ENCODE results near the gene ABCA13. TPM values are rescaled to one million over a fixed set of nuclear protein-coding genes. Genes with fewer than 3 reads are reported as not detected.

Gene ABCA13
- total RNA-seq, 3 donors from 2014 or later (not counting 1 experiment from before 2014, with no cell fraction given): 0.05 to 0.09 TPM; not detected in 1

- DNase-seq (no peak), ATAC-seq (no peak)
- Histone ChIP-seq H3K36me3 (ENCODE audit: control insufficient read depth, insufficient read depth, low read length) (no peaks in the 10 kb centered on the region), H3K27ac (ENCODE audit: low read length) (no peak overlapping the region), H3K4me3 (ENCODE audit: low read length) (no peak overlapping the region), H3K9me3 (ENCODE audit: control insufficient read depth, insufficient read depth, low read length) (no peaks in the 10 kb centered on the region), H3K4me1 (ENCODE audit: control insufficient read depth, insufficient read depth, low read length) (no peaks in the 10 kb centered on the region), H3K27me3 (ENCODE audit: control insufficient read depth, insufficient read depth, low read length) (no peaks in the 10 kb centered on the region)
- no peak overlapping the region for H3K4me3 Mint-ChIP-seq
- no peaks in the 10 kb centered on the region for H3K27me3 Mint-ChIP-seq (ENCODE audit: low read depth in 2 of 2)
- intact Hi-C loops (cut with micrococcal nuclease): no loop called here
- TF ChIP-seq CTCF (IDR thresholded peaks at IDR 0.05): no peak
- WGBS (ENCODE audit: insufficient coverage): 76% methylated on average over 1 of the region's 3 CpGs
- H3K27ac Mint-ChIP-seq: no peak overlapping the region
- no peaks in the 10 kb centered on the region for H3K4me1 Mint-ChIP-seq
- no peaks in the 10 kb centered on the region for H3K36me3 Mint-ChIP-seq
- peaks cover 3 to 9% of the 10 kb centered on the region in 2 donors for H3K9me3 Mint-ChIP-seq
These were observed 354.8 kb downstream of the ABCA13 start for GRCh38 chr7:48525736-48526732.

- Mint-ChIP-seq H3K4me3 (no peak overlapping the region), H3K27ac (no peak overlapping the region), H3K27me3 (ENCODE audit: low read depth in 2 of 2) (no peaks in the 10 kb centered on the region), H3K36me3 (no peaks in the 10 kb centered on the region), H3K4me1 (no peaks in the 10 kb centered on the region), H3K9me3 (peaks cover 11 to 15% of the 10 kb centered on the region in 2 donors)
- no peaks in the 10 kb centered on the region for H3K9me3 ChIP-seq (ENCODE audit: control insufficient read depth, insufficient read depth, low read length)
- TF ChIP-seq CTCF (IDR thresholded peaks at IDR 0.05): no peak
- intact Hi-C loops (cut with micrococcal nuclease): no loop called here
- H3K36me3 ChIP-seq (ENCODE audit: control insufficient read depth, insufficient read depth, low read length): no peaks in the 10 kb centered on the region
- no peak overlapping the region for H3K4me3 ChIP-seq (ENCODE audit: low read length)
- no peak overlapping the region for H3K27ac ChIP-seq (ENCODE audit: low read length)
- H3K27me3 ChIP-seq (ENCODE audit: control insufficient read depth, insufficient read depth, low read length): no peaks in the 10 kb centered on the region
- DNase-seq (no peak), ATAC-seq (no peak)
- no peaks in the 10 kb centered on the region for H3K4me1 ChIP-seq (ENCODE audit: control insufficient read depth, insufficient read depth, low read length)
- WGBS (ENCODE audit: insufficient coverage): 58% methylated on average over 1 of the region's 1 CpG
These were observed 357.4 kb downstream of the ABCA13 start for GRCh38 chr7:48528646-48529045.

- intact Hi-C loops (cut with micrococcal nuclease): no loop called here
- 83% methylated on average over 2 of the region's 2 CpGs for WGBS (ENCODE audit: insufficient coverage)
- H3K4me3 ChIP-seq (ENCODE audit: low read length): no peak overlapping the region
- Mint-ChIP-seq H3K4me3 (no peak overlapping the region), H3K27me3 (ENCODE audit: low read depth in 2 of 2) (no peaks in the 10 kb centered on the region), H3K4me1 (no peaks in the 10 kb centered on the region), H3K9me3 (peaks cover 10 to 14% of the 10 kb centered on the region in 2 donors), H3K36me3 (no peaks in the 10 kb centered on the region), H3K27ac (no peak overlapping the region)
- no peak overlapping the region for H3K27ac ChIP-seq (ENCODE audit: low read length)
- H3K27me3 ChIP-seq (ENCODE audit: control insufficient read depth, insufficient read depth, low read length): no peaks in the 10 kb centered on the region
- H3K4me1 ChIP-seq (ENCODE audit: control insufficient read depth, insufficient read depth, low read length): no peaks in the 10 kb centered on the region
- no peak for ATAC-seq
- no peak for DNase-seq
- TF ChIP-seq CTCF (IDR thresholded peaks at IDR 0.05): no peak
- peaks cover 6% of the 10 kb centered on the region for H3K9me3 ChIP-seq (ENCODE audit: control insufficient read depth, insufficient read depth, low read length)
- H3K36me3 ChIP-seq (ENCODE audit: control insufficient read depth, insufficient read depth, low read length): no peaks in the 10 kb centered on the region
These were observed 366.3 kb downstream of the ABCA13 start for GRCh38 chr7:48537561-48537960.

Data from natural killer cell (primary cell).